Panc1 (cell line): Measurements from ENCODE around the gene IL17D. TPM values are rescaled to one million over a fixed set of nuclear protein-coding genes. Genes with fewer than 3 reads are reported as not detected.

Experiments used
- ATAC-seq: fragments of 200-7000 bp; cut with Tn5 transposase; 2 replicates; pipeline ENCODE4 v1.9.1; 2020; ENCODE audit warnings: mild to moderate bottlenecking, moderate library complexity
- BruUV-seq: library from RNA; stranded (reverse); fragments of 400-500 nt; replicated peaks from 2 replicates; lab custom pipeline; 2021; lab: Mats Ljungman, UMichigan
- CTCF ChIA-PET: fragments of 300-600 bp; sonication (Branson Sonifier 250); formaldehyde crosslinking; loops from one replicate; lab custom pipeline; 2022; ENCODE audit warnings: antibody characterized with exemption; lab: Charles Lee
- POLR2A ChIA-PET: fragments of 300-600 bp; sonication (Branson Sonifier 250); formaldehyde crosslinking; loops from one replicate; lab custom pipeline; 2022; ENCODE audit warnings: antibody characterized with exemption; lab: Charles Lee
- DNase-seq: peaks from one replicate; pipeline ENCODE4 v3.0.0-alpha.2; 2010; ENCODE audit warnings: low read depth, low spot score
- H3K27ac ChIP-seq: 2 replicates; pipeline ENCODE4 v1.5.1; 2011; ENCODE audit warnings: mild to moderate bottlenecking, low read length, inconsistent platforms
- H3K27me3 ChIP-seq: fragments of 200-500 bp; sonication (Bioruptor generic); 2 replicates; pipeline ENCODE4 v1.6.0; 2014; ENCODE audit warnings: low read length, inconsistent platforms; ENCODE audit not compliant: control insufficient read depth, insufficient read depth
- H3K36me3 ChIP-seq: fragments of 200-500 bp; sonication (Bioruptor generic); 2 replicates; pipeline ENCODE4 v1.5.1; 2014; ENCODE audit warnings: inconsistent platforms, mild to moderate bottlenecking, low read length, moderate library complexity; ENCODE audit not compliant: control insufficient read depth, insufficient read depth
- H3K4me1 ChIP-seq: 2 replicates; pipeline ENCODE4 v1.5.1; 2011; ENCODE audit warnings: inconsistent platforms, mild to moderate bottlenecking, low read length, moderate library complexity; ENCODE audit not compliant: control insufficient read depth, insufficient read depth
- H3K4me3 ChIP-seq, 2 experiments: 2 replicates each; pipeline ENCODE4 v1.5.1; 2011 to 2012; ENCODE audit warnings: low read depth in 2 of 2, low read length in 2 of 2, mild to moderate bottlenecking in 2 of 2, inconsistent platforms in 1 of 2, moderate library complexity in 1 of 2
- H3K9me3 ChIP-seq: fragments of 200-500 bp; sonication (Bioruptor generic); 2 replicates; pipeline ENCODE4 v1.5.1; 2014; ENCODE audit warnings: low read depth, mild to moderate bottlenecking, inconsistent platforms, low read length, moderate library complexity; ENCODE audit not compliant: control insufficient read depth, insufficient read depth
- CTCF ChIP-seq: fragments of 450-650 bp; IDR thresholded peaks from 2 replicates; pipeline ENCODE4 v1.5.1; 2017; ENCODE audit warnings: mild to moderate bottlenecking
- POLR2AphosphoS5 ChIP-seq: IDR thresholded peaks from 2 replicates; pipeline ENCODE4 v1.6.1; 2012; ENCODE audit warnings: mild to moderate bottlenecking, low read depth, low read length, moderate library complexity
- REST ChIP-seq, 2 experiments: IDR thresholded peaks; 2 replicates each; pipeline ENCODE4 v1.6.1; 2011 to 2012; ENCODE audit warnings: low read depth in 2 of 2, control low read depth in 1 of 2, low read length in 1 of 2, mild to moderate bottlenecking in 1 of 2, moderate library complexity in 1 of 2; ENCODE audit not compliant: insufficient read depth in 1 of 2
- SIN3A ChIP-seq: IDR thresholded peaks from 2 replicates; pipeline ENCODE4 v1.6.1; 2012; ENCODE audit warnings: low read depth, mild to moderate bottlenecking, low read length, moderate library complexity, borderline replicate concordance; ENCODE audit not compliant: insufficient read depth
- TCF7L2 ChIP-seq: IDR thresholded peaks from 2 replicates; pipeline ENCODE4 v1.6.1; 2011; ENCODE audit warnings: mild to moderate bottlenecking, low read depth, low read length, inconsistent platforms
- in situ Hi-C: cut with HindIII; loops from 2 replicates; pipeline ENCODE4 v1.10.0; 2016; ENCODE audit warnings: low sequenced_read_pairs, low pct_unique_long_range_greater_than_20kb
- intact Hi-C: fragments of 100-400 bp; cut with micrococcal nuclease; formaldehyde crosslinking; loops from one replicate; pipeline ENCODE4 v1.10.0; 2022; ENCODE audit not compliant: unreplicated experiment
- total RNA-seq: library from RNA; stranded (reverse); gene quantifications from one replicate; pipeline ENCODE4 v1.2.1, GENCODE V29; 2021; ENCODE audit not compliant: unreplicated experiment

IL17D gene
- total RNA-seq, 1 experiment from 2014 or later: 0.46 TPM

DNA sequence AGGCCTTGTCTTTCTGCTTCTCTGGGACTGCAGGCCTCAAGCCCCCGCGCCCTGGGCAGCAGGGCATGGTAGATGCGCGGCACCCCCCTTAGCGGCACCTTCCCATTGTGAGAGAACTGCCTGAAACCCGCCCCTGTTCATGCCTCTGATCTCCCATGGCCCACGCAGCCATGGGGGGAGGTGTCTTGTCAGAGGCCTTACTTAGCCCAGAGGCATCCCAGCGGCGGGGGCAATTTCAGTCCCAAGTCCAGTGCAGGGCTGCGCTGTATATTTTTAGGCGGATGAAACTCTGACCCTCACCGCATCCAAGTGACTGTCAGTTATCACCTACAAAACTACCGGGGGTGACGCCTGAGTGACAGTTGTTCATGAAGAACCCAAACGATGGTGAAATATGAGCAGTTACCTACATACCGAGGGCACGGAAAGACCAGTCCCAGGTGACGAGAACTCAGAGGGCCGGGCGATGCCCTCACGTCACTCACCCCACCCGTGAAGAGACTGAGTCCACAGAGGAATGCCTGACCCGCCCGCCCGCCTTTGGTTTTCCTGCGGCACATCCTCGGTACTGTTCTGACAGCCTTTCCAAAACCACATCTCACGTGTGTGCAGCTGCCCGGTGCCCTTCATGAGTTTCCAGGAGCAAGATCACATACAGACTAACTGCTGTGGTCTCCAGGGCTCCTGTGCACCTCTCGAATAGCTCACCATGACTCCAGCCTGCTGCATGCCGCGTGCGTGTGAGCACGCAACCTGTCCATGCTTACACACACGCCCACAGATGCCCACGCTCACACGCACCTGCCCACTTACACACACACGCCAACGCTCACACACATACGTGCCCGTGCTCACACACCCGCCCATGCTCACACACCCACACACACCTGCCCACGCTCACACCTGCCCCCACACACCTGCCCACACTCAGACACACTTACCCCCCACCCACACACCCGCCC, 14.4 kb downstream of the IL17D start:
- intact Hi-C loops: no loop called here
- BruUV-seq: no TSS peak
- POLR2A ChIA-PET: interaction anchor here (0.6 kb wide), 1 partner anchor 19 kb away, joined by 5 read pairs; no protein-coding TSS in a partner anchor

More for the DNA sequence above, 14.4 kb downstream of the IL17D start:
- TF ChIP-seq TCF7L2 (no peak), POLR2AphosphoS5 (no peak), REST (IDR thresholded peaks at IDR 0.05; ENCODE audit: insufficient read depth in 1 of 2, low read depth in 2 of 2, low read length in 1 of 2) (no peak), SIN3A (no peak), CTCF (no peak)
- Histone ChIP-seq H3K27ac (no peak overlapping the region), H3K9me3 (no peaks in the 10 kb centered on the region), H3K4me1 (peaks cover 6% of the 10 kb centered on the region; the same call in 1 of the 2 replicates), H3K27me3 (no peaks in the 10 kb centered on the region), H3K36me3 (no peaks in the 10 kb centered on the region), H3K4me3 (no peak overlapping the region)
- CTCF ChIA-PET: no interaction called here
- no peak for ATAC-seq
- in situ Hi-C loops: no loop called here
- no peak for DNase-seq
